NCI-H69 (cell line): ENCODE data around the gene C1QTNF3.

Source experiments
- DNase-seq: peaks from one replicate; lab custom pipeline; 2025; lab: John Stamatoyannopoulos, UW

Gene C1QTNF3

DNA sequence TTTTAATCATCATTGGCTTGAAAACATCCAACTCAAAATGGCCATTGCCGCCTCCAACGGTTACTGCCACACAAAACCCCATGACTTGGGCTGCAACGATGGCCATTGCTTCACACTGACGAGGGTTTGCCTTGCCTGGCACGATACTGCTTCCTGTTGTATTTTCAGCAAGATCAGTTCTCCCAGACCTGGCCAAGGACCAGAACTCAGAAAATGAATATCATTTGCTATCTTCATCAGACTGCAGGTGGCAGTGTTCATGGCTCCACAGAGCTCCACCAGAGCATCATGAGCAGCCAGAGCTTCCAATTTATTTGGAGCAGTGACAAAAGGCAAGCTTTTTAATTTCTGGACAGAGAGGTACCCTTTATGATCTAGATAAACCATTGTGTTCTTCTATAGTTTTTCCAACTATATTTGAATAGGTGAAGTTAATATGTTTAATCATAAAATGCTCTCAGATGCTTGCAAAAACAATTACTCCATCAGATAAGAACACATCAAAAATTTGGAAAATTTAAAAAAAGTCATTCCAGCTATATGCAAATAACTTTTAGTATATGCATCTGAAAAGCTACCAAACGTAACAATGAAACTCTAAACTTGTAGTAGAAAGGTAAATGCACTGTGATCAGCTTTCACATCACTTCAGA is 45.6 kb downstream of the C1QTNF3 start:
- peak; percentile 82 for DNase-seq

DNA sequence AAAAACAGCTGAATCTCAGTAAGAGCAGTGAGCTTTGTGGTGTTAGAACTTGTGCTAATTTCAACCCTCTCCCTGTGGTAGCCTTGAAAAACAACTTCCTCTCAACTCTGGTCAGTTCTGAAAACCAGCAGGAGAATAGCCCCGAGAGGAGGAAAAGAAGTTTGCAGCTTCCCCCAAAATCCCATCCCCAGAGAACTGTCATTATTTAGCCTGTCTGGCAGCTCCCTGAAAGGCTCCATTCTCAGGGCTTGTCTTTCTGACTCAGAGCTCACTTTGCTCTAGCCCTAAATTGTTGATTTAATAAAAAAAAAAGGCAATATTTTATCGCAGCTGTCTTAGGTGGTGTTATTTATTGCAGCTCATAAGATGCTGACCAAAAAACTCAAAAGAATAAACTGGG is 47.1 kb downstream of the C1QTNF3 start:
- no peak for DNase-seq

DNA sequence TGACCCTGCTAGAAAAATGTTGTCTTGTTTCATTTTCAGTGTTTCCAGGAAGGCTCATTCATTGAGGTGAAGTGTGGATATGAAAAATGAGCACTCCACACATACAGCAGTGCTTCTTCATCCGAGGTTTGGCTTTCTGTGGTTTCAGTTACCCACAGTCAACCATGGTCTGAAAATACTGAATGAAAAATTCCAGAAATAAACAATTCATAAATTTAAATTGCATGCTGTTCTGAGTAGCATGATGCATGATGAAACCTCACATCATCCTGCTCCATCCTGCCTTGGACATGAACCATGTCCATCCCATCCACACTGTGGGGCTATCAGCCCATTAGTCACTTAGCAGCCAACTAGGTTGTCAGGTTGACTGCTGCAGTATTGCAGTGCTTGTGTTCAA is 48.2 kb downstream of the C1QTNF3 start:
- peak; percentile 20 for DNase-seq

DNA sequence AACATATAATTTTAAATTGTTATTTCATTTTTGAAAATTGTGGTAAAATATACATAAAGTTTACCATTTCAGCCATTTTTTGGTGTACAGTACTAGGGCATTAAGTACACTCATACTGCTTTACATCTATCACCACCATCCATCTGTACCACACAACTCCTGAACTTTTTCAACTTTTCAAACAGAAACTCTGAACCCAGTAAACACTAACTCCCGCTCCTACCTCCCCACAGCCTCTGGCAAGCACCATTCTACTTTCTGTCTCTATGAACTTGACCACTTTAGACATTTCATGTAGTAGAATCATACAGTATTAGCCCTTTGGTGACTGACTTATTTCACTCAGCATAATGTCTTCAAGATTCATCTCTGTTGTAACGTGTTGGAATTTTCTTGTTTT is 50.1 kb downstream of the C1QTNF3 start:
- no peak for DNase-seq

DNA sequence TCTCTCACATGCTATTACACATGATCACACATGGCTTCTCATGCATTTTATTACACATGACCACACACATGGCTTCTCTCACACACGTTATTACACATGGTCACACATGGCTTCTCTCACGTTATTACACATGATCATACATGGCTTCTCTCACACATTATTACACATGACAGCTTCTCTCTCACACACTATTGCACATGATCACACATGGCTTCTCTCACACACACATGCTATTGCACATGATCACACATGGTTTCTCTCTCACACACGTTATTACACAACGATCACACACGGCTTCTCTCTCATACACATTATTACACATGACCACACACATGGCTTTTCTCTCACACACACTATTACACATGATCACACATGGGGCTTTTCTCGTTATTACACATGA is 57.6 kb downstream of the C1QTNF3 start:
- DNase-seq: no peak

DNA sequence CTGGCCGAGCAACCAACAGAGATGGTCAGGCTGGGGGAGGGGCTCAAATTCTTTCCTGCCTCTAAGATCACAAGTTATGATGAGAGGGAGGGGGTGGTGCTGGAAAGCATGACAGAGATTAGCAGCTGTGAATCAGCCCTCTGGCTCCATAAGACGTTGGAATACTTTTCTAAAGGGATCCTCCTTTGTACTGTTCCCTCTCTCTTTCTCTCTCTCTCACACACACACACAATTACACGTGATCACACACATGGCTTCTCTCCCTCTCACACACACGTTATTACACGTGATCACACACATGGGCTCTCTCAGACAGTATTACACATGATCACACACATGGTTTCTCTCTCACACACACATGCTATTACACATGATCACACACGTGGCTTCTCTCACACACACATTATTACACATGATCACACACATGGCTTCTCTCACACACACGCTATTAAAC is 58.3 kb downstream of the C1QTNF3 start, which contains the start of gene SLC45A2:
TSS of gene SLC45A2 (minus strand) at position 23 of the 454 bp plus-strand sequence. CDS start 110 bp downstream, outside the sequence.
- no peak for DNase-seq

DNA sequence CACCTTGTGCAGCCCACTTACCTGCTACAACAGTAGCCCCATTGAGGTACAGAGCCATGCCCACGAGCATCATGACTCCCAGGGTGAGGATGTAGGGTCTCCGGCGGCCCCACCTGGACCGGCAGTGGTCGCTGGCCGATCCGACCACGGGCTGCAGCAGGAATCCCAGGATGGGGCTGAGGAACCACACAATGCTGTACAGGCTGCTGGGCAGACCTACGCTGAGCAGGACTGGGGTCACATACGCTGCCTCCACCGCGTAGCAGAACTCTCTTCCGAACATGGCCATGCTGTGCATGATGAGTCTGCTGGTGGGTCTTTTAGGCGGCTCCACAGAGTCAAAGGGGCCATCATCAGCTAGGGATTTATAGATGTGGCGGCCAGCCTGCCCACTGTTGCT is 58.8 kb downstream of the C1QTNF3 start:
- no peak for DNase-seq

DNA sequence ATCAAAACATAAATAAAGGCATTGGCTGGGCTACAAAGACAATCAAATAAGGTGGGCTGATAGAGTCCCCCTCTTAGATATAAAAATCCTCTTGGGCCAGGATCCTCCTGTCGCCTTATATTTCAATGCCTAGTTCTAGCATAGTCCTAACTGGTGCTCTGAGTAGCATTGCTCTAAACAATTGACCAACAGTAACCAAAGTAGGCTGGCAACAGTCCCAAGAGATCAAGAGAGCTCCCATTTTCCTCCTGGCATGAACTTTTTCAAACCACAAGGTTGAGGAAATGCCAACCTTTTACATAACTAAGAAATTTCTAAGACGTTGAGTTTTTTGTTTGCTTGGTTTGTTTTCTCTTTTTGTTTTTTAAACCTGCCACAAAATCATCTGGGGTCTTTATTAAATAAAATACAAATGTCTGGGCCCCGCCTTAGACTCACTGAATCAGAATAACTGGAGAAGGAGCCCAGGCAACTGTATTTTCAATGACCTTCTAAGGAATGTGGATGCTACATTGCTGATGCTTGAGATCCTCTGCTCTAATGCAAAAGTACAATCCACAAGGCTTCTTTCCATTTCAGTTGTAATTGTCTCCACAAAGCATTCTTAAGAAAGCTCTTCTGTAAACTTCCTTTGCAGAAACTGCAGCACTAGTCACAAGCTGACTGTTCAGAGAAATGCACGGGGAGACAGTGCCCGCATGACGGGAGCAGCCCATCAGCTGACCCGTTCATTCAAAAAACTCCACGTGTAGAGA is 61.4 kb downstream of the C1QTNF3 start:
- DNase-seq: no peak

DNA sequence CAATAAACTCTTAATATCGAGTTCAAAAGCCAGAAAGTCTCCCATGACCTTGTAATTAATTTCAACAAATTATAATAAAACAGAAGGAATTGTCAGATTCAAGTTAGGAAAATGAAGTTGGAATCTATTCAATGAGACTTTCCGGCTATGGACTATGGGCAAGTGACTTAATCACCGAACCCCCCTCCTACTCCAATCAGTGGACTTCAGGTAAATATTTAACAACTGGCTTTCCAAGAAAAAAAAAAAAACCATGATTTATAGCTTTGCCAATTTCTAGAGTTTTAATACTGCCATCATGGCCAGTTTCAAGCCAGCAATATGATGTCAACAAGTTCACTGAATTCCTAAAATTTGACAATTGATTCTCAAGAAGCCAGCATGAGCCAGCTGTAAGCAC is 63.0 kb downstream of the C1QTNF3 start:
- DNase-seq: no peak

DNA sequence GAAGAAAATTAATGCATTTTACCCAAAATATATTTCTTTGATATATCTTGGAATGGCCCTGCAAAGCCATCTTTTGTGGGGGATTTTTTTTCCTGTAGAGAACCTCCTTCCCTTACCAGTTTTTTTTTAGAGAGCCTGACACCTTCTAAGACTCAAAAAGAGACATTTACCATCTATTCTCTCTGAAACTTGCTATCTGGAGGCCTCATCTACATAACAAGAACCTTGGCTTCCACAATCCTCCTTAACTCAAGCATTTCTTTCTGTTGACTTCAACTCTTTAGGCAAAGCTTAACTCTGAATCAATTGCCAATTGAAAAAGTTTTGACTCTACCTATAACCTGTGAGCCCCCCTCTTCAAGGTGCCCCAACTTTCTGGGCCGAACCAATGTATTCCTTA is 64.7 kb downstream of the C1QTNF3 start:
- DNase-seq: no peak

DNA sequence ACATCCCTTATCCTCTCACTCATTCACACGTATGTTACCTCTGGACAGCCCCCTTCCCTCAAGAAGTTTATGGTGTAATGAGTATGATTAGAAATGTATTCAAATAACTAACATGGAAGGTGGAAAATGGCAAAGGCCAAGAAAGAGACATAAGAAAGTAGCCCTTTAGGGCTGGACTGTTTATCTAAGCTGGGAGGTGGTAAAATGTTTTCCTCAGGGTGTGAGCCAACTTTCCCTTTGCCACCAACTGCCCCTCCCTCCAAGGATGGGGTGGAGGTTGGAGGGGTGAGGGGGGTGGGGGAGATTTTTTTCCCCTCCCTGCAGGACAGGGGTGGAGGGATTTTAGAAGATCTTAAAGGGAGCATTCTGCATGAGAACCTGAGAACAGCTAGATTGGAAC is 66.7 kb downstream of the C1QTNF3 start:
- DNase-seq: no peak

DNA sequence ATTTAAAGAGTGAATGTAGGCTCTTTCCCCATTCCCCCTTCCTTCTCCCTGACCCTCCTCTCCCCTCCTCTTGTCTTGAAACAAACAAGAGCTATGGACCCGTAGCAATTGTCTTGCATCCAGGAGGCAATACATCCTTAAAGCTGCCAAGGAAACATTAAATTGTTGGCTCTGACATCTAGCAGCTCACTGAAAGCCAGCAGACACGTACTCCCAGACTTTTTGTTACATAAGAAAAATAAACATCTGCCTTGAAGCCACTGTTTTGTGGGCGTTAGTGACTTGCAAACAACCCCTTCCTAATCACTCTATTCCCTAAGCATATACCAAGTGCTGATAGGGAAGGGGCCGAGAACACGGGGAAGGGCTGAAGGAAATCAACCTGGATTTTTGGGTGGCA is 67.2 kb downstream of the C1QTNF3 start:
- peak; percentile 26 for DNase-seq

DNA sequence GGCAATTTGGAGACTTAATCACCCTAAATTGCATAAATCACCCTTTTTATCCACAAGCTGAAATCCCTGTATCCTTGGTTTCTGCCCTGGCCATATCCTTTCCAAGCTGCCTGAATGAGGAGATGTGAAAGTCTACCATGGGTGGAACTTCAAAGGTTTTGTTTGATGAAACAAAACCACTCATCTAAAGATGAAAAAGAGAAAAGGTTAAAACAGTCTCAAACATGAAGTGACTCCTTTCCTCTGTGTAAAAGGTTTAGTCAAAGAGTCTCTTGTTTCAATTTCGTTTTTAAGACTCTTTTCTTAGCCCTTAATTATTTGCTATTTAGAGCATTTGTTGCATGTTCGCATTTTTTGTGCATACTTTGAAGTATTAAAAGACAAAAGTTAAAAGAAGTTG is 69.7 kb downstream of the C1QTNF3 start:
- DNase-seq: no peak

DNA sequence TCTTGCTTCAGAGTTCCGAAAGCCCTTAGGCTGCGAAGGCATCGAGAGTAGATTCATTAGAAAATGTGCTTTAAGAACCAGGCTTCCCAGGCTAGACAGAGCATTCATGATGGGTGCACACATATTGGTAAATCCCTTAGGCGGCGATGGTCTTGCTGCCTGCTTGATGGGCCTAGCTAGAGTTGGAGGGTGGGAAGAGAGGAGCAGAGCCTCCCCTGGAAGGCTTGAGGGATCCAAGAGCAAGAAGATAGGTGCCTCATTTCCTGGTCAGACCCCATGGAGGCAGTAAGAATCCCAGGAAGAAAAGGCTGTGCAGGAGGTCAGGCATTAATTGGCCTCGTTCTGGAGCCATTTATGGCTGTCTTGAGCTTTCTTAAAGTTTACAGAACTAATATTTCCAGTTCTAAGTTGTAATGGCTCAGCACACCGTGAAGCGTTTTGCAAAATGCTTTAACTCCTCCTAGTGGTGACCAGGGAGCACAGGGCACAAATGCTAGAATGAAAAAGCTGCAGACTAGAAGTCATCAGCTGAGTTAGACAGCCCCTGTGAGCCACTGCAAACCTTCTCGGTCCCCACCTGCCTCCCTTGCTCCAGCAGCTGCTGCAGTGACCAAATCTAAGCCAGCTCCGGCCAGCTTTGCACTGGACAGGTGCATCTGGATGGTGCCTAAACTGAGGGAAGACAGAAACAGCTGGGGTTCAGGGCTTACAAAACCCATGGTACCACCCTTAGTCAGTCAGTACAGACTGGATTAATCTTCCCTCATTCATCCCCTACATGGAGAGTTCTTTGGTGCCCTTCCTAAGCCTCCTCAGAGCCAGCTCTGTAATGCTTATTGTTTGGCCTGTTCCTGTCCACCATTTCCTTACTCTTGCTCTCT is 73.2 kb downstream of the C1QTNF3 start:
- peak; percentile 47 for DNase-seq

DNA sequence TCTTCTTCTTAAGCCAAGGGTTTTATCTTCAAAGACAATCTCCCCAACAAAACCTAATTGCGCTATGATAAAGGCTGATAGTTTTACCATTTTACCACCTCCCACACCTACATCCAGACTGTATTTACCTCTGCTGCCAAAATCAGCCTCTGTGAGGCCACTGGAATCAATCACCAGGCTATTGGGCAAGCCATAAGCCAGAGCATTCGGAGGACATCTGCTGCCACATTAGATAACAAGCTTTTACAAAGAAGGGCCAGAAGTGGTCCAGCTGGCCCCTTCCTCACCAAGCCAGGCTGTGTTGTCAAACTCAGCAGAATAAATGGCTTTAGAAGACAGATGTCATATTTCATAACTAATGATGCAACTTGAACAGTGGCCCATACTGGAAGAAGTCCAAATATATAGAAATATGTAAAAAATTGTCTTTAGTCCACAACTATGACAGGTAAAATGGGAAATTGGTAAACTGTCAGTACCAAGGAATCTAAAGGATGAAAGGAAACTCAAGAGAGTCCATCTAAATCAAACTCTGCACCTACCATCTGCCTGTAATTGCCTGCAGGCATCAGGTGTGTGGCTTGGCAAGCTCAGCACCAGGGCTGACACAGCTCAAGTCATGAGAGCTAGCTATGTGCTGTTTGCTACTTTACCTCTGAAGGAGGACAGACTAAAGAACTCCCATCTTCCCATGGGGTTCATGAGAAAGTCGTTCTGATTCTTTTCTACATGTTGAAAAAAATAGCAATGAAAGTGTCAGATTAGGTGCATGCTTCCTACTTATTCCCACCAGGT is 74.6 kb downstream of the C1QTNF3 start:
- peak; percentile 63 for DNase-seq
